Muscle of leg (tissue), 11 donors: ENCODE measurements around the gene C1orf105. TPM values are rescaled to one million over a fixed set of nuclear protein-coding genes. Genes with fewer than 3 reads are reported as not detected.

ENCODE experiments used
- DNase-seq: peaks from one replicate; pipeline ENCODE4 v3.0.0; 2013
- H3K27ac ChIP-seq: one replicate; pipeline ENCODE4 v1.5.1; 2013; ENCODE audit warnings: mild to moderate bottlenecking, low read length, control low read depth
- H3K27me3 ChIP-seq: one replicate; pipeline ENCODE4 v1.6.1; 2013; ENCODE audit warnings: low read length; ENCODE audit not compliant: control insufficient read depth, insufficient read depth
- H3K36me3 ChIP-seq: one replicate; pipeline ENCODE4 v1.6.1; 2013; ENCODE audit warnings: low read length; ENCODE audit not compliant: control insufficient read depth, insufficient read depth
- H3K4me1 ChIP-seq: one replicate; pipeline ENCODE4 v1.6.1; 2013; ENCODE audit warnings: low read length; ENCODE audit not compliant: control insufficient read depth, insufficient read depth
- H3K4me3 ChIP-seq: one replicate; pipeline ENCODE4 v1.5.1; 2013; ENCODE audit warnings: low read length, control low read depth
- H3K9me3 ChIP-seq: replicated peaks from 2 replicates; pipeline ENCODE4 v1.6.1; 2013; ENCODE audit warnings: low read depth, low read length; ENCODE audit not compliant: control insufficient read depth
- WGBS: methylation state at CpG from one replicate; pipeline ENCODE4 v1.1.5; 2013; ENCODE audit warnings: missing lambda C conversion rate; ENCODE audit not compliant: insufficient coverage; 5-methylcytosine and 5-hydroxymethylcytosine counted together
- polyA plus RNA-seq, 8 donors: library from polyadenylated mRNA; unstranded; fragments of 120-200 nt; gene quantifications; one replicate each; pipeline versions ENCODE4 v1.2.1 to v1.2.3, GENCODE V29; 2013; ENCODE audit warnings: inconsistent platforms in 1 of 8, low replicate concordance in 1 of 8; ENCODE audit not compliant: insufficient read length in 8 of 8, insufficient read depth in 1 of 8
- total RNA-seq: library from RNA; stranded (reverse); fragments of 120-200 nt; gene quantifications from one replicate; pipeline ENCODE4 v1.2.4, GENCODE V29; 2013

C1orf105 gene
- total and polyA plus RNA-seq, 9 donors = 85.2 to 174 (median 99.6) TPM

DNA sequence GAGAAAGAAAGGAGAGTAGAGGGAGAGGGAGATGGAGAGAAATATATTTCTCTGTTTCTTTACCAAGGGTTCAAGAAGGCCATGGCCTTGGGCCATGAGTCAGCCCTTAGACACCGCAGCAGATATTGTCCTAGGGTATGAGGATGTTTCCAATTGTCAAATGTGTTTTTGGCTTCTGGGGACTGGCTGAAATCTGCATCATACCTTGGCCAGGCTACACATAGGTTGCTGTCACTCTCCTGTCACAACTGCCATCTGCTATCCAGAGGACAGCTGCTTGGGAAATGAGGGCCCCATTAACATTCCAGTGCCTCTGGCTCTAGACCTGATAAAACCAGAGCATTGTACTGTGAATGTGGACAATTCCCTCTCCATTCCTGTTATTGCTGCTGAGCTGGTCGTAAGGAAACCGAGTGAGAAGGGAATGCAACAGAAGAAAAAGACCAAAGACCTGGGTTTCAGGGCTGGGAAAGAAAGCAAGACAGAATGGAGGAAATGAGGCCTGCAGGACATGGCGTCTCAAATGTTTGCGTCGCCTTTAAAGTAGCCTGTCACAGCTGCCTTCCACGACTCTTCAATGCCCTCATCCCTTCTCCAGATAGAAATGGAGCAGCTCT is 32.2 kb downstream of the C1orf105 start:
- Histone ChIP-seq H3K4me1 (peaks cover 23% of the 10 kb centered on the region), H3K27me3 (no peaks in the 10 kb centered on the region), H3K4me3 (peak overlapping the region; percentile 45), H3K9me3 (no peaks in the 10 kb centered on the region), H3K36me3 (peaks cover 4% of the 10 kb centered on the region), H3K27ac (peak overlapping the region; percentile 89)
- 30% methylated on average over 2 of the region's 7 CpGs for WGBS
- DNase-seq = peak; percentile 69

DNA sequence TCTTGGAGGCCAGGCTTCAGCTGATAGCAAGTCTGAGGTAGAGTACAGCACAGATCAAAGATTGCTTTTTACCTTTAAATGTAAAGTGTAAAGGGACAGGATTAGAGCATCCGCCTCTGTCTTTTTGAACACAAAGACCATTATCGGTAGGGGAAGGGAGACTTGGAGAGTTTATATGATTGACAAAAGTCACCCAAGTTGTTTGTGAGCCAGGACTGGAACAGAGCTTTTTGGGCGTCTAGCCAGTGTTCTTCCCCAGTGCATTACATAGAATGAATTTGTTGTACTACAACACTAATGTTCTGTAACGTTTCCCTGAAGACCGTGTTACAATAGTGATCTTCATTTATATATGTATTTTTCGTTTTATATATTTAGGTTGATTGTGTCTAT is 32.7 kb downstream of the C1orf105 start:
- peak overlapping the region; percentile 45 for H3K4me3 ChIP-seq

DNA sequence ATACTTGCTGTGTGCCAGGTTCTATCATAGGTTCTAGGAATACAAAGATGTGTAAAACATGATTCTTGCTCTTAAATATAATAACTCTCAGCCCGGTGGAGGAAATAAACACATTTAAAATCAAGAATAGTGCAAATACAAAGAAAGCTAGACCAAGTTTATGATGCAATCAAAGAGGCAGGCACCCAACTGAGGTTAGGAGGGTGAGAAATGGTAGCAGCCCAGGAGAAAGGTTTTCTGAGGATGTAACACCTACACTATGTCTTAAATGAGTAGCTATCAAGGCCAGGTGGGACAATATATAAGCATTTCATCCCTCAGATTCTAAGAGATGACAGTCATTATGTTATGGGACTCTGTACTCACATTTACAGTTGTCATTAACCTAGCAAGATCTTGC is 33.1 kb downstream of the C1orf105 start:
- no CpG with 5 or more reads among the region's 1 CpG for WGBS
- Histone ChIP-seq H3K4me1 (peaks cover 23% of the 10 kb centered on the region), H3K27me3 (no peaks in the 10 kb centered on the region), H3K9me3 (no peaks in the 10 kb centered on the region), H3K36me3 (peaks cover 4% of the 10 kb centered on the region), H3K27ac (peak overlapping the region; percentile 89), H3K4me3 (peak overlapping the region; percentile 45)
- DNase-seq = no peak

More for the DNA sequence above, 32.7 kb downstream of the C1orf105 start:
- no peaks in the 10 kb centered on the region for H3K9me3 ChIP-seq
- H3K27me3 ChIP-seq = no peaks in the 10 kb centered on the region
- peaks cover 23% of the 10 kb centered on the region for H3K4me1 ChIP-seq
- peak overlapping the region; percentile 89 for H3K27ac ChIP-seq
- WGBS = no CpG with 5 or more reads among the region's 6 CpGs
- no peak for DNase-seq
- H3K36me3 ChIP-seq = peaks cover 4% of the 10 kb centered on the region

DNA sequence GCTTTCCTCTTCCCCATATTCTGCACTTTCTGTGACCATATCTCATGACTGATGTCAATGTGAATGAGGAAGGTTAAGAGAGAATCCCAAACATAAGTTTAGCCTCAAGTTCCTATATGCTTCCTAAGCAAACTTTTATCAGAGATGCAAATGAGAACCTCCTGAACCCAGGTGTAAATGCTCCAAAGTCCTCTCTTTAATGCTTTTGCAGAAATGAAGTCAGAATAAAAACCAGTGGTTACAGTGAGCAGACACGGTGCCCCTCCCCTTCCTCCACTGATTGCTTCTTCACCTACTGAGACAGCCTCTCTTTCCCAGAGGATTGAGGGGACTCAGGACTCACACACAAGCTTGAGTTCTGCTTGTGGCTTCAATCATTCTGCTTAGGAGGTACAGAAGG is 35.0 kb downstream of the C1orf105 start:
- H3K27me3 ChIP-seq = no peaks in the 10 kb centered on the region
- peaks cover 13% of the 10 kb centered on the region for H3K4me1 ChIP-seq
- peaks cover 4% of the 10 kb centered on the region for H3K36me3 ChIP-seq
- no peaks in the 10 kb centered on the region for H3K9me3 ChIP-seq
- 86% methylated on average over 1 of the region's 1 CpG for WGBS
- H3K4me3 ChIP-seq = no peak overlapping the region
- no peak overlapping the region for H3K27ac ChIP-seq
- no peak for DNase-seq

DNA sequence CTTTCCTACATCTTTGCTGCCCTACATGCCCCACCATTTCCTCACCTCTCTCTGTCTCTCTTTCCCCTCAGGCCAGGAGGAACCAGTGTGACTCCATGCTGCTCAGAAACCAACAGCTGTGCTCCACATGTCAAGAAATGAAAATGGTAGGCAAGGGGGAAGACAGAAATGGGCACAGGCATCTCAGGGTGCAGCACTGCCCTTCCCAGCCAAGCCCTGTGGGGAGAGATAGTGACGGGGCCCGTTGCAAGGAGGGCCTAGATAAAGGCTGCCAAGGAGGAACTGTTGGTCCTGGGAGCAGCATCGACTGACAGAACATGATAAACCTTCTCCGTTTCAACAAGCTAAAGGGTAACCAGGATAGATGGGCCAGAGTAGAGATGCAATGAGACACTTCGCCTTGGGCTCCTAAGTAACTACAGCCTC is 35.9 kb downstream of the C1orf105 start:
- H3K27ac ChIP-seq = no peak overlapping the region
- H3K9me3 ChIP-seq = no peaks in the 10 kb centered on the region
- H3K4me1 ChIP-seq = peaks cover 8% of the 10 kb centered on the region
- H3K36me3 ChIP-seq = peaks cover 4% of the 10 kb centered on the region
- 92% methylated on average over 4 of the region's 5 CpGs for WGBS
- no peaks in the 10 kb centered on the region for H3K27me3 ChIP-seq
- no peak for DNase-seq
- no peak overlapping the region for H3K4me3 ChIP-seq

DNA sequence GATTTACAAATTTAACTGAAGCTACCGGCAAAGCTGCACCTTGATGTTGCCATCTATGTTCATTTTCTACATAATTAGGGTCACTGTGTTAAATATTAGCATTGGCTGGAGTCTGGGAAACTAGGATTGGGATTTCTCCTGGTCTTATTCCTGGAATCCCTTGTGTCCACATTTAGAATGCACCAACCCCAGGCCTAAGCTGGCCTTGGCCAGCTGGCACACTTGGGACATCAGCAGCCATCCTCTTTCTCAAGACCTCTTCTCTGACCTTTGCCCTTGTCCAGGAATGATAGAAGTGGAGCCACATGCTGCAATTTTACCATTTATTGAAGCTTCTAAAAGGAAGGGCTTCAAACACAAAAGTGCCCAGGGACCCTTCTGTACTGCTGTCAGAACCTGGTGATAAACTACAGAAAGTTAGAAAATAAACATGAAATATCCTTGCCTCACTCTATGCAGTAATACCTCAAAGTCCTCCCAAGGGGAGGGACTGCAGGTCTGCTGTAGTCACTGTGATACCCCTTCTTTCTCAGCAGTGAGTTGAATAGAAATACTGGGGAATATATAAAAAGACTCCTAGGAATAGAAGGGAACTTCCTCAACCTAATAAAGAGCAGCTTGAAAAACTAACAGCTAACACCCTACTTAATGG is 37.1 kb downstream of the C1orf105 start:
- no peak for DNase-seq
- no CpG with 5 or more reads among the region's 1 CpG for WGBS
- Histone ChIP-seq H3K27ac (no peak overlapping the region), H3K4me3 (no peak overlapping the region), H3K9me3 (no peaks in the 10 kb centered on the region), H3K36me3 (peaks cover 4% of the 10 kb centered on the region), H3K27me3 (no peaks in the 10 kb centered on the region), H3K4me1 (peaks cover 7% of the 10 kb centered on the region)

DNA sequence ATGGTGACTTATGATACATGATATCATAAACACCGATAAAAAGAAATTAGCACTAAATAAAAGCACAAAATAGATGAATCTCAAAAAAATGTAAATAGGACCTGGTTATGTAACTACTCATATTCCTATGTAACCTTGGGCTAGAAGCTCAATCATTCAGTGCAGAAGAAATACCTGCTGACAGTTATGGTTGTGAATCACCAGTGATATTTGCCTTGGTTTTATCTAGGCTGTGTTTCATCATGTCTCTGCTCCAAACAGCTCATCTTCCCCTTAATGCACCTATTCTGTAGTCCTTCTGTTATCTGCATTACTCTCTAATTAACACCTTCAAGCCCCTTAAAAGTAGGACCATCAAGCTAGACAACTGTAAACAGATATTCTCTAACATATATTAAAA is 39.7 kb downstream of the C1orf105 start:
- Histone ChIP-seq H3K27ac (no peak overlapping the region), H3K4me1 (peaks cover 4% of the 10 kb centered on the region), H3K36me3 (peaks cover 4% of the 10 kb centered on the region), H3K4me3 (no peak overlapping the region), H3K27me3 (no peaks in the 10 kb centered on the region), H3K9me3 (no peaks in the 10 kb centered on the region)
- WGBS = no CpG with 5 or more reads among the region's 1 CpG
- DNase-seq = no peak

DNA sequence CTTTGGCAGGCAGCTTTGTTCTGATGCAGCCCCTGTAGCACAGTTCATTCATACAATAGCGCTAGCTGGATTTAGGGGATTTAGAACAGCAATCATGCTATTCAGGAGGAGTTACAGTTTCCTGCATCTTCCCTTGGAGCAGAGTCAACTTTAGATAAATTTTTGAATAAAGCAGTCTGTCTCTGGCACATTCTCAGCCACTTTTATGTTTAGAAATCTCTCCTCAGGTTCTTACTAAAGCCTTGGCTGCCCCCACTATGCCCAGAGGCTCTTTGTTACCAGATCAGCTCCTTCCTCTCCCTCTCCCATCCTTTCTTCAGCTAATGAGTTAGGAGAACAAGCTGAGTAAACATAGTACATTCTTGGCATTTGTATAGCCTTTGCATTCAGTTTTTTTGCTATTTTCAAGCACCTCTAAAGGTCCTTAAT is 40.4 kb downstream of the C1orf105 start:
- Histone ChIP-seq H3K27me3 (no peaks in the 10 kb centered on the region), H3K36me3 (peaks cover 4% of the 10 kb centered on the region), H3K27ac (no peak overlapping the region), H3K4me3 (no peak overlapping the region), H3K9me3 (no peaks in the 10 kb centered on the region), H3K4me1 (peaks cover 4% of the 10 kb centered on the region)
- no peak for DNase-seq
- no CpG with 5 or more reads among the region's 1 CpG for WGBS

DNA sequence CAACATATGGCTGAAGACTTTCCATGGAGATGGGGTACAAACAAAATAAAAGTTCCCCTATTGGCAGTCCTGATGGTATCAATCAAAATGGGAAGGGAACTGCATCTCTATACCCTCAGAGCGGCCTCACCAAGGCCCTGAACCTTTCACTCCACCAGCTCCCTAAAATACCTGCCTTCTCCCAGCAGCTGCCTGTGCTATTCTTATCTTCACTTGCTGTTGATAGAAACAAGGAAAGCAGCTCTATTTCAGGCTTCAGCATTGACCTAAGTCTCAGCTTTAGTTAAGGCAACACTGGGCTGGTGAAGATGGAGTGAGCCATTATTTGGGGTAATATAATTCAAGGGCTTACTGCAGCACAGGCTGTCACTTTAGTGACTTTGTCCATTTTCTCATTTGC is 45.1 kb downstream of the C1orf105 start:
- peak; percentile 63 for DNase-seq
- Histone ChIP-seq H3K9me3 (no peaks in the 10 kb centered on the region), H3K36me3 (no peaks in the 10 kb centered on the region), H3K27ac (peak overlapping the region; percentile 77), H3K4me1 (peaks cover 8% of the 10 kb centered on the region), H3K27me3 (no peaks in the 10 kb centered on the region), H3K4me3 (no peak overlapping the region)
- no CpG with 5 or more reads among the region's 1 CpG for WGBS

DNA sequence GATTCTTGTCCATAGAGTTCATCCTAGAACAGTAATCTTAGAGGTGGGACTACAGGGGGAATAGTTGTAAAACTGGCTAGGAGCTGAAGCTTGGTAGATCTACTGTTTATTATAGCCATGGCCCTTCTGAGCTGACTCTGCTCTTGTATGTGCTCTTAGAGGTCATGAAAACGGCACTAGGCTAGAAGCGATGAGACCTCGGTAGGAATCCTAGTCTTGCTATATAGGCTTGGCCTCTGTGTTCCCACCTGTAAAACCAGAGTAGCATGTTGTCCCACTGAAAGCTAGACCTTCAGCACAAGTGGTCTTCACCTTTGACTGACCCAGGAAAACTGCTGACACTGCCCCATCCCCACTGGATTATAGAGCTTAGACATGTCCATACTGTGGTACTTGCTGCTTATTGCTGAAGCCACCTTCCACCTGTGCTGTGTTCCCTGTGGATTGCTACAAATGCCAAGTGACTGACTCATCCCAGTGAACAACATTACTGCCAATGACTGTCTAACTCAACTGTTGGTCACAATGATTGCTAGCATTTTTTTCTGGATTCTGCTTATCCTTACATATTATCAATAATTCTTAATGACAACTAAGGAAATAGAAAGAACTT is 46.4 kb downstream of the C1orf105 start:
- WGBS = 79% methylated on average over 3 of the region's 3 CpGs
- no peak for DNase-seq
- Histone ChIP-seq H3K36me3 (no peaks in the 10 kb centered on the region), H3K27me3 (no peaks in the 10 kb centered on the region), H3K4me1 (peaks cover 8% of the 10 kb centered on the region), H3K27ac (peak overlapping the region; percentile 74), H3K9me3 (no peaks in the 10 kb centered on the region), H3K4me3 (no peak overlapping the region)
